A549 treated with RU486 at 1 μM for 4 hours (cell line): ENCODE measurements around the gene GTPBP10. TPM values are rescaled to one million over a fixed set of nuclear protein-coding genes. Genes with fewer than 3 reads are reported as not detected.

Experiments
- total RNA-seq: library from RNA; stranded (reverse); fragments of 200-300 nt; extraction: Qiagen RNA extraction; gene quantifications from 5 replicates; pipeline ENCODE4 v1.2.3, GENCODE V29; 2022; ENCODE audit warnings: low read depth

The GTPBP10 gene
- 16.5 to 26.9 TPM (median 23.2 TPM) in 5 replicates for total RNA-seq

GRCh38 chr7:90346336-90347125, at the start of gene GTPBP10:
Gene GTPBP10, plus strand, starts transcription at chr7:90346716. Its CDS starts 26 bp downstream, at chr7:90346742.

GRCh38 chr7:90320801-90321494, 25.6 kb upstream of the GTPBP10 start, which contains the start of gene FAM237B:
Gene FAM237B, minus strand, starts transcription at chr7:90321304. Its CDS starts 1,556 bp downstream, at chr7:90319748.

GRCh38 chr7:90403174-90404113, 56.9 kb downstream of the GTPBP10 start, which contains the start of gene CLDN12:
Gene CLDN12, plus strand, starts transcription at chr7:90403461. Its CDS starts 9,216 bp downstream, at chr7:90412677.

Other genes starting within 250 kb of the GTPBP10 start
- 9.8 to 17.7 TPM (median 13.9 TPM) in 5 replicates for gene STEAP1, start 192.2 kb upstream of the GTPBP10 start, total RNA-seq
- 2.8 to 4.2 TPM (median 3.7 TPM) in 5 replicates for gene STEAP2, start 135.0 kb upstream of the GTPBP10 start, total RNA-seq
- gene CFAP69, start 101.5 kb upstream of the GTPBP10 start, total RNA-seq, result 1.3 to 4.3 TPM (median 1.8 TPM) in 5 replicates
- gene FAM237B, start 25.4 kb upstream of the GTPBP10 start, total RNA-seq, result not detected in 5 replicates
- 18.2 to 30.1 TPM (median 25.7 TPM) in 5 replicates for gene CLDN12, start 56.7 kb downstream of the GTPBP10 start, total RNA-seq
- gene PTTG1IP2, start 122.9 kb downstream of the GTPBP10 start, total RNA-seq, result not detected in 5 replicates
- gene CDK14, start 249.6 kb downstream of the GTPBP10 start, total RNA-seq, result 0.07 to 0.22 TPM (median 0.16 TPM) in 4 of 5 replicates, not detected in the other